T-cell (primary cell): ENCODE results near the gene IFT27. TPM values are rescaled to one million over a fixed set of nuclear protein-coding genes. Genes with fewer than 3 reads are reported as not detected.

Experiments
- ATAC-seq, 4 experiments: fragments of 200-7000 bp in 3 of 4; fragments of 150-1000 bp in 1 of 4; cut with Tn5 transposase; replicated peaks in 1 of 4; 1 replicate in 3 of 4; 2 replicates in 1 of 4; pipeline ENCODE4 v1.10.0; 2021; ENCODE audit warnings: moderate library complexity in 3 of 4, mild to moderate bottlenecking in 2 of 4, moderate number of reproducible peaks in 1 of 4
- CTCF ChIA-PET, 2 donors: fragments of 300-600 bp; sonication (Branson Sonifier 250); formaldehyde crosslinking; loops; one replicate each; lab custom pipeline; 2022; ENCODE audit warnings: antibody characterized with exemption in 2 of 2; lab: Charles Lee
- POLR2A ChIA-PET, 2 donors: fragments of 300-600 bp; sonication (Branson Sonifier 250); formaldehyde crosslinking; loops; one replicate each; lab custom pipeline; 2022; ENCODE audit warnings: antibody characterized with exemption in 2 of 2; lab: Charles Lee
- DNase-seq, 35 experiments: peaks; one replicate each; pipeline versions ENCODE4 v3.0.0 to v3.0.0-alpha.2; 2013 to 2023
- H3K27ac ChIP-seq: one replicate; pipeline ENCODE4 v1.5.1; 2013; ENCODE audit warnings: low read length
- H3K27me3 ChIP-seq, 2 experiments: replicated peaks in 1 of 2; 1 replicate in 1 of 2; 2 replicates in 1 of 2; pipeline versions ENCODE4 v1.6.1 to v1.7.0; 2013; ENCODE audit warnings: low read length in 1 of 2, mixed read lengths in 1 of 2; ENCODE audit not compliant: control insufficient read depth in 2 of 2, insufficient read depth in 2 of 2; ENCODE audit errors: extremely low read depth in 1 of 2
- H3K36me3 ChIP-seq, 2 donors: 1 replicate in 1 of 2; 2 replicates in 1 of 2; pipeline versions ENCODE4 v1.6.1 to v1.7.0; 2013; ENCODE audit warnings: low read length in 1 of 2; ENCODE audit not compliant: control insufficient read depth in 2 of 2, insufficient read depth in 1 of 2; ENCODE audit errors: extremely low read depth in 1 of 2
- H3K4me1 ChIP-seq, 2 experiments: 1 replicate in 1 of 2; 2 replicates in 1 of 2; pipeline versions ENCODE4 v1.6.1 to v1.7.0; 2013; ENCODE audit warnings: low read length in 2 of 2, mixed read lengths in 1 of 2; ENCODE audit not compliant: insufficient read depth in 2 of 2, control insufficient read depth in 1 of 2; ENCODE audit errors: extremely low read depth in 1 of 2
- H3K4me3 ChIP-seq, 2 donors: 1 replicate in 1 of 2; 2 replicates in 1 of 2; pipeline versions ENCODE4 v1.5.1 to v1.7.0; 2013; ENCODE audit warnings: mild to moderate bottlenecking in 2 of 2, low read length in 1 of 2, moderate library complexity in 1 of 2; ENCODE audit not compliant: control insufficient read depth in 1 of 2; ENCODE audit errors: extremely low read depth in 1 of 2
- H3K9me3 ChIP-seq: 2 replicates; pipeline ENCODE4 v1.7.0; 2013
- H3K27ac Mint-ChIP-seq, 2 donors: one replicate each; pipeline ENCODE4 v1.8.0; 2020 to 2021; ENCODE audit warnings: mild to moderate bottlenecking in 2 of 2, mixed read lengths in 2 of 2
- H3K27me3 Mint-ChIP-seq, 2 donors: one replicate each; pipeline ENCODE4 v1.8.0; 2021 to 2022; ENCODE audit warnings: mixed read lengths in 2 of 2
- H3K36me3 Mint-ChIP-seq: one replicate; pipeline ENCODE4 v1.8.0; 2021; ENCODE audit warnings: mixed read lengths
- H3K4me1 Mint-ChIP-seq, 3 donors: one replicate each; pipeline ENCODE4 v1.8.0; 2020 to 2022; ENCODE audit warnings: mixed read lengths in 3 of 3, mild to moderate bottlenecking in 1 of 3
- H3K4me3 Mint-ChIP-seq, 3 donors: one replicate each; pipeline ENCODE4 v1.8.0; 2020 to 2022; ENCODE audit warnings: mild to moderate bottlenecking in 3 of 3, mixed read lengths in 3 of 3, moderate library complexity in 3 of 3
- H3K9me3 Mint-ChIP-seq, 3 donors: one replicate each; pipeline ENCODE4 v1.8.0; 2020 to 2022; ENCODE audit warnings: mixed read lengths in 3 of 3
- WGBS: methylation state at CpG from one replicate; pipeline ENCODE4 v1.1.5; 2013; ENCODE audit warnings: missing lambda C conversion rate; ENCODE audit not compliant: insufficient coverage; 5-methylcytosine and 5-hydroxymethylcytosine counted together
- total RNA-seq, 35 experiments: library from RNA in 6 of 35; stranded (reverse) in 6 of 35; fragments of 120-200 nt in 1 of 35; gene quantifications; one replicate each; pipeline versions ENCODE4 v1.2.1 to v1.2.4 and lab custom pipeline; 2013 to 2026

IFT27 gene
- total RNA-seq, 5 donors from 2014 or later (not counting 1 experiment from before 2014, with no cell fraction given), result 19.1 to 34.5 (median 32.0) TPM

DNA sequence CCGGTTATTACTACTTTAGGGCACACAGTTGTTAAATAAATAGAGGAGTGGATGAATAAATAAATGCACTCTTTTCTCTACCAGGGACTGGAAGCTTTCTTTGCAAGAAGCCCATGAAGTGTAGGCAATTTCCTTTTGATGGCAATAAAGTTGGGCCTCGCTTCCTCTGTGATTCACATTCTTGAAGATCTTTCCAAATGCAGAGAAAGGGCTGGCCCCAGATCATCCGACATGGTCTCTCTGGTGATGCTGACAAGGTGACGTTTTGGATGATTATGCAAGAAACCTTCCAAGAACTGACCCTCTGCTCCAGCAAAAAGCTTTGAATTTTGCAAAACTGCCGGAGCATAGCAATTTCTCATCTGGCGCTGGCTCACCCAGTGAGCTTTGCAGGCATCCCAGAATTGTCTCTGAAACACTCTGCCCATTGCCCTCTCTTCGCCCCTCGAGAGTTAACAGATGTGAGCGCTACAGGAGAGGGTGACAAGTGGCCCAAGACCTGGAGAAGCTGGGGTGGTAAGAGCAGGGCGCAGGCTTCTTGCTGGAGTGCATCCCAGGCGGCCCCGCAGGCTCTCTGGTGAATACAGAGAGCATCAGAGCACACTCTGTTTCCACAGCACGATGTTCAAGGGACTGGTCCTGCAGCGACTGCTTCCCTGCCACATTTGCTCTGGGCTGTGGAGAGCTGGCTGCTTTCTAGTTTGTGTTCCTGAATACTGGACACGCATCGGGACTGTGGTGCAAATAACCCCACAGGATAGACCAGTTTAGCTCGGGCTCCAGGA, 11.5 kb upstream of the IFT27 start:
- Histone ChIP-seq H3K9me3 (no peaks in the 10 kb centered on the region), H3K36me3 (no peaks in the 10 kb centered on the region), H3K27me3 (peaks cover 0 to 37% of the 10 kb centered on the region in 2 experiments), H3K4me3 (no peak overlapping the region), H3K4me1 (peaks cover 0 to under 1% of the 10 kb centered on the region in 2 experiments), H3K27ac (no peak overlapping the region)
- ATAC-seq (no peak), DNase-seq (no peak)
- Mint-ChIP-seq H3K27ac (no peak overlapping the region), H3K4me1 (peaks cover 3 to 5% (median 5%) of the 10 kb centered on the region in 3 donors), H3K27me3 (peaks cover 9 to 22% of the 10 kb centered on the region in 2 donors), H3K9me3 (no peaks in the 10 kb centered on the region), H3K36me3 (no peaks in the 10 kb centered on the region), H3K4me3 (no peak overlapping the region)
- ChIA-PET POLR2A (no interaction called here), CTCF (interaction anchor here (0.5 to 1.0 kb wide), 3 partner anchors 65 to 356 kb away, joined by 3 to 4 read pairs (median 4); no protein-coding TSS in a partner anchor)
- 86% methylated on average over 10 of the region's 17 CpGs for WGBS

DNA sequence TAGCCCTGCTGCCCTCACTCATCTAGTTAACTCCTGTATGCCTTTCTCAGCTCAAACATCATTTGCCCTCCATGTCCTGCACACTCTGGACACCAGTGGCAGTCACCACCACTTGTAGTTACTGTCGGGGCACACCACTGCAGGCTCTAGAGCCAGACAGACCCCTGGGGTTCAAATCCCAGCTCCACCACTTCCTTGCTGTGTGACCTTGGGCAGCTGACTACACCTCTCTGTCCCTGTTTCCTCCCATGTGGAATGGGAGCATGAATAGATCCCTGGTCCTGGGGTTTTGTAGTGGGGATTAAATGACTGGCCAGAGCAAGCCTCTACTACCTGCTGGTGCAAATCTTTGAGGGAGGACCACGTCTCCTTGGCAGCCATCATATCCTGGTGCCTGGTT, 7.8 kb upstream of the IFT27 start:
- Histone ChIP-seq H3K36me3 (no peaks in the 10 kb centered on the region), H3K27me3 (peaks cover 0 to 33% of the 10 kb centered on the region in 2 experiments), H3K4me1 (peaks cover 0 to 11% of the 10 kb centered on the region in 2 experiments), H3K27ac (no peak overlapping the region), H3K9me3 (no peaks in the 10 kb centered on the region), H3K4me3 (no peak overlapping the region)
- WGBS, result 80% methylated on average over 2 of the region's 2 CpGs
- POLR2A ChIA-PET, result no interaction called here
- ATAC-seq, result no peak
- Mint-ChIP-seq H3K36me3 (no peaks in the 10 kb centered on the region), H3K4me1 (peaks cover 12 to 15% (median 13%) of the 10 kb centered on the region in 3 donors), H3K27me3 (peaks cover 9 to 24% of the 10 kb centered on the region in 2 donors), H3K9me3 (no peaks in the 10 kb centered on the region), H3K4me3 (no peak overlapping the region), H3K27ac (no peak overlapping the region)
- CTCF ChIA-PET, result no interaction called here
- DNase-seq, result no peak

DNA sequence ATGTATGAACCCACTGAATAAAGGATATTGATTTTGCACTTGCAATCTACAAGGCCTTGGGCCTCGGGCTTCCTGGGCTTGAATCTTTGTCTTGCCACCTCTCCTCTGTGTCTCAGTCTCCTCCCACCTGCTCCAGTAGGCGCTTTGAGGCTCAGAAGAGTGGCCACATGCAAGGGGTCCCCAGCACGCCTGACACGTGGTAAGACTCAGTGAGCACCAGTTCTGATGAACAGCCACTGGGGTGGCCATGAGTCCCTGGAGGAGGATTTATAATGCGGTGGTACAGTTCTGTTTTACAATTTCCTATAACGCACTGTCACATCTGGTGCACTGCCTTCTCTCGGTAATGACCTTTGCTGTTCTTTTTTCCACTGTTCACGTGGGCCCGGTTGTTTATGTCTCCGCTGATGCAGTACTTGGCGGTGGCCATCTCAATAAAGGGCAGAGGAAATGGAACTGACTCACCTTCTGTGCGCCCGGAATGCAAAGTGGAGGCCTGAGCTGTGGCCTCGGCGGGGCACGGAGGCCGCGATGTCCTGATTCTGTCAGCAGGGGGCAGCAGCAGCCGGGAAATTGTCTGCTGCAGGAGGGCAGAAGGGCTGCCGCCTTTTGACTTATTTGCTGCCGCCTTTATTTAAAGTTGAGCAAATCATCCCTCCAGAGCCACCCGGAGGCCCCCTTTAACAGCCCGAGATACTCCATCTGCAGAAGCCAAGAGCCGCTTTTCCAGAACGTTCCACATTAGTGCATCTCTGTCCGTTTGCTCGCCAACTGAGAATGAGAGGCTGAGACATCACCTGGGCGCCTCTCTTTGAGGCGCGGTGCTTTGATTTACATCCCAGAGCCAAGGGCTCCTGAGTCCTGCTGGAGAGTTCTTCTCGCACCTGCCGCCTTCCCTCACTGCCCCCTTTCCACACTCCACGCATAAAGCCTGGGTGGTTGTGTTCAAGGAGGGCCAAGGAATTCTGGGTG, 6.0 kb upstream of the IFT27 start:
- Mint-ChIP-seq H3K36me3 (no peaks in the 10 kb centered on the region), H3K4me3 (peak overlapping the region in 1 of 3 donors; percentile 18)
- no peak overlapping the region for H3K27ac ChIP-seq

DNA sequence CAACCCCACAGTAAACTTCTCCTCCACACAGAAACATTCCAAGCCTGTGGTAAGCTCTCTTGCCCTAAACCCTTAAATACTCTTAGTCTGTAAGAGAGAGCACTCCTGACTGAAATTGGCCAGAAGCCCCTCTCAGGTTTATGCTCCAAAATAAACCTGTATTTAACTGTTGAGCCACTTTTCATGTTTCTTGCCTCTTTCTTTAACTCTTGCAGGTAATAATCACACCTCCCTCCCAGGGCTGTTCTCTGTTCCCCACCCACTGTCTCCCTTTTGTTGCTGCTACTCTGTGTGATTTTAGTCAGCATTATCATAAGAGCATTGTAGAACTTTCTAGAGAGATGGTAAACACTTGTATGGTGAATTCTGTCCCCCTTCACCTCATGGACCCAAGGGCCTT, 2.1 kb upstream of the IFT27 start:
- H3K9me3 ChIP-seq, result no peaks in the 10 kb centered on the region
- no peaks in the 10 kb centered on the region for H3K27me3 ChIP-seq
- no peaks in the 10 kb centered on the region for H3K36me3 Mint-ChIP-seq
- no peak overlapping the region for H3K27ac ChIP-seq
- DNase-seq (no peak), ATAC-seq (no peak)
- H3K4me1 Mint-ChIP-seq, result peaks cover 30 to 45% (median 41%) of the 10 kb centered on the region in 3 donors
- POLR2A ChIA-PET, result no interaction called here
- peak overlapping the region; percentile 85 to 99 for H3K27ac Mint-ChIP-seq
- peaks cover 0 to 3% of the 10 kb centered on the region in 2 donors for H3K27me3 Mint-ChIP-seq
- H3K4me1 ChIP-seq, result peaks cover 14 to 27% of the 10 kb centered on the region in 2 experiments
- H3K4me3 ChIP-seq, result no peak overlapping the region
- peak overlapping the region in 1 of 3 donors; percentile 11 for H3K4me3 Mint-ChIP-seq
- CTCF ChIA-PET, result interaction anchor here in 1 of 2 donors (0.6 to 0.9 kb wide), 2 partner anchors 413 to 423 kb away, joined by 3 read pairs; no protein-coding TSS in a partner anchor
- H3K9me3 Mint-ChIP-seq, result no peaks in the 10 kb centered on the region
- H3K36me3 ChIP-seq, result no peaks in the 10 kb centered on the region

More for the DNA sequence above, 6.0 kb upstream of the IFT27 start:
- H3K27ac Mint-ChIP-seq, result peak overlapping the region; percentile 77 to 83
- Histone ChIP-seq H3K4me1 (peaks cover 4 to 14% of the 10 kb centered on the region in 2 experiments), H3K4me3 (no peak overlapping the region), H3K36me3 (no peaks in the 10 kb centered on the region), H3K27me3 (peaks cover 0 to 22% of the 10 kb centered on the region in 2 experiments), H3K9me3 (no peaks in the 10 kb centered on the region)
- peaks cover 13 to 25% (median 23%) of the 10 kb centered on the region in 3 donors for H3K4me1 Mint-ChIP-seq
- H3K27me3 Mint-ChIP-seq, result peaks cover 9 to 20% of the 10 kb centered on the region in 2 donors
- H3K9me3 Mint-ChIP-seq, result no peaks in the 10 kb centered on the region
- CTCF ChIA-PET, result interaction anchor here (0.8 to 1.1 kb wide), 3 partner anchors 9 to 74 kb away, joined by 3 to 4 read pairs (median 3); no protein-coding TSS in a partner anchor
- ATAC-seq (peak; percentile 93 to 97 (median 96)), DNase-seq (peak; percentile 60 to 93 (median 78))
- POLR2A ChIA-PET, result interaction anchor here in 1 of 2 donors (0.6 kb wide), 1 partner anchor 1953 kb away, joined by 12 read pairs; no protein-coding TSS in a partner anchor
- WGBS, result 19% methylated on average over 25 of the region's 33 CpGs

DNA sequence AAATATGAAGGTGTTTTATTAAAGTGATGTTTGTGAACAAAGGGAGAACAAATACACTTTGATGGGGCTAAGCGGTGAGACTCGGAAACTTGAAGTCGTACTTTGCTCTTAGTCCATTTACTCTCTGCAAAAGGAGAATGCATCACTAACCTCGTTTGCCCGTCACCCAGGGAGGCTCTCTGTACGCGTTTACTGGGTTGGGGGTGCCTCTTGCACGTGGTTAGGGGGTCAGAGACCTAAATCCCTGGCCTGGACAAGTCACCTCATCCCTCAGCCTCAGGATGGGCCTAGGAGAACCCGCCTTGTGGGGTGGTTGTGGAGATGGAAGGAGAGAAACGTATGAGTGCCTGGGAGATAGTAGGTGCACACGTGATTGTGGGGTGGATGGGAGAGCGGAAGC, 803 bp upstream of the IFT27 start:
- H3K36me3 ChIP-seq, result peaks cover 0 to 3% of the 10 kb centered on the region in 2 donors
- peaks cover 7% of the 10 kb centered on the region for H3K36me3 Mint-ChIP-seq
- no peaks in the 10 kb centered on the region for H3K9me3 ChIP-seq
- H3K9me3 Mint-ChIP-seq, result no peaks in the 10 kb centered on the region
- H3K4me1 ChIP-seq, result peaks cover 14 to 20% of the 10 kb centered on the region in 2 experiments
- peak overlapping the region; percentile 71 for H3K27ac ChIP-seq
- no peak for ATAC-seq
- H3K4me3 Mint-ChIP-seq, result peak overlapping the region; percentile 87 to 92 (median 90)
- no peaks in the 10 kb centered on the region for H3K27me3 Mint-ChIP-seq
- DNase-seq, result peak in 6 of 35 experiments; percentile 5 to 26 (median 9)
- peaks cover 23 to 36% (median 30%) of the 10 kb centered on the region in 3 donors for H3K4me1 Mint-ChIP-seq
- no peaks in the 10 kb centered on the region for H3K27me3 ChIP-seq
- H3K4me3 ChIP-seq, result peak overlapping the region; percentile 26 to 67
- POLR2A ChIA-PET, result interaction anchor here in 1 of 2 donors (1.1 to 1.4 kb wide), 2 partner anchors 247 to 345 kb away, joined by 3 to 4 read pairs; partner anchors contain the start of gene EIF3D
- CTCF ChIA-PET, result interaction anchor here in 1 of 2 donors (1.0 to 1.8 kb wide), 7 partner anchors 11 to 389 kb away, joined by 3 to 24 read pairs (median 7); no protein-coding TSS in a partner anchor
- 81% methylated on average over 4 of the region's 12 CpGs for whole genome bisulfite sequencing
- H3K27ac Mint-ChIP-seq, result peak overlapping the region; percentile 95 to 99
